Measurements from ENCODE around the gene CPEB4.

- TF ChIP-seq CTCF (IDR thresholded peaks at IDR 0.05) (no peak), POLR2A (IDR thresholded peaks at IDR 0.05) (no peak)
Observed at GRCh38 chr5:173933901-173934300, 45.8 kb downstream of the CPEB4 start.

All from adrenal gland (tissue), 5 donors.